GM21619 (cell line): ENCODE results near the gene GDNF.
"Not testable (repeated sequence)": the region's sequence is repeated elsewhere in the genome, so short reads cannot be mapped to it uniquely, and the experiment has no call there.

Experiments
- ATAC-seq: cut with Tn5 transposase; IDR thresholded peaks from one replicate; pipeline ENCODE4 v1.9.1; 2021; ENCODE audit not compliant: unreplicated experiment

GDNF gene

GRCh38 chr5:37816883-37817282 lies 23.0 kb downstream of the GDNF start:
- no peak for ATAC-seq

- ATAC-seq: no peak
Measured at GRCh38 chr5:37816331-37816730, 23.5 kb downstream of the GDNF start.

GRCh38 chr5:37815913-37816312 lies 23.9 kb downstream of the GDNF start:
- no peak for ATAC-seq

- no peak for ATAC-seq
Measured at GRCh38 chr5:37814699-37815098, 25.1 kb downstream of the GDNF start.

GRCh38 chr5:37812365-37812764 lies 27.5 kb downstream of the GDNF start:
- no peak for ATAC-seq

- no peak for ATAC-seq
Measured at GRCh38 chr5:37811866-37812265, 28.0 kb downstream of the GDNF start.

GRCh38 chr5:37810311-37810710 lies 29.5 kb downstream of the GDNF start:
- no peak for ATAC-seq

GRCh38 chr5:37808945-37809344 lies 30.9 kb downstream of the GDNF start:
- no peak for ATAC-seq

- no peak for ATAC-seq
Measured at GRCh38 chr5:37807621-37808301, 32.1 kb downstream of the GDNF start.

- ATAC-seq: no peak
Measured at GRCh38 chr5:37807015-37807414, 32.8 kb downstream of the GDNF start.

- no peak for ATAC-seq
Measured at GRCh38 chr5:37806476-37806875, 33.4 kb downstream of the GDNF start.

GRCh38 chr5:37806016-37806415 lies 33.8 kb downstream of the GDNF start:
- ATAC-seq: no peak

GRCh38 chr5:37804401-37804800 lies 35.4 kb downstream of the GDNF start:
- ATAC-seq: no peak

GRCh38 chr5:37803487-37803886 lies 36.4 kb downstream of the GDNF start:
- ATAC-seq: no peak

GRCh38 chr5:37801521-37801920 lies 38.3 kb downstream of the GDNF start:
- ATAC-seq: no peak

GRCh38 chr5:37799865-37800421 lies 39.9 kb downstream of the GDNF start:
- no peak for ATAC-seq

- ATAC-seq: not testable (repeated sequence)
Measured at GRCh38 chr5:37796435-37796834, 43.4 kb downstream of the GDNF start.

- not testable (repeated sequence) for ATAC-seq
Measured at GRCh38 chr5:37795292-37795691, 44.5 kb downstream of the GDNF start.

- ATAC-seq: no peak
Measured at GRCh38 chr5:37792975-37793631, 46.7 kb downstream of the GDNF start.

- no peak for ATAC-seq
Measured at GRCh38 chr5:37791321-37791720, 48.5 kb downstream of the GDNF start.

- ATAC-seq: no peak
Measured at GRCh38 chr5:37789991-37790390, 49.9 kb downstream of the GDNF start.

- ATAC-seq: no peak
Measured at GRCh38 chr5:37787742-37788141, 52.1 kb downstream of the GDNF start.
